NCI-H2227 (cell line): ENCODE results near the gene MAST1.

Experiments
- DNase-seq: peaks from one replicate; lab custom pipeline; 2025; ENCODE audit not compliant: unreplicated experiment; lab: John Stamatoyannopoulos, UW

The MAST1 gene

DNA sequence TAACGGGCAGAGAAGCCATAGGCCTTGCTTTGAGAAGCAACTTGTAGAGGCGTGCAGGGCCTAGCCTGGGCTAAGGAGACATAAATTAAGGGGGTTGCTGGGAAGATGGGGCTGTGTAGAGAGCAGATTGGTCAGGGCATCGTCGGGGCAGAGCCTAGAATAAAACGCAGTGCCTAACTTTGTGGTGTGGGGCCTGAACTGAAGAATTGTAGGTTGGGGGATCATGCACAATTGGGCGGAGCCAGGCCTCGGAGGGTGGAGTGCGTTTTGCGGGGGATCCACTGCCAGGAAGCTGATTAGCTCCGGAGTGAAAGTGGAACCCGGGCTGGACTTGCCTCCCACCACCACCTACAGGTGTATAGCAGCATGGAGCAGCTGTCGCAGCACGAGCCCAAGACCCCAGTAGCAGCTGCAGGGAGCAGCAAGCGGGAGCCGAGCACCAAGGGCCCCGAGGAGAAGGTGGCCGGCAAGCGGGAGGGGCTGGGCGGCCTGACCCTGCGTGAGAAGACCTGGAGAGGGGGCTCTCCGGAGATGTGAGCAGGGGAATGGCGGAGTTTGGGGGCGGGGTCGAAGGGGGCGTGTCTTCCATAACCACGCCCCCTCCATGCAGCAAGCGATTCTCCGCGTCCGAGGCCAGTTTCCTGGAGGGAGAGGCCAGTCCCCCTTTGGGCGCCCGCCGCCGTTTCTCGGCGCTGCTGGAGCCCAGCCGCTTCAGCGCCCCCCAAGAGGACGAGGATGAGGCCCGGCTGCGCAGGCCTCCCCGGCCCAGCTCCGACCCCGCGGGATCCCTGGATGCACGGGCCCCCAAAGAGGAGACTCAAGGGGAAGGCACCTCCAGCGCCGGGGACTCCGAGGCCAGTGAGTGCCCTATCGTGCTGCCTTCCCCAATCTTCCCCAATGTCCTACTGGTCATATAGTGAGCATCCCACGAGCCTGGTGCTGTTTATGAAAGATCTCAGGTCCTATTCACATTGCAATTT is 29.1 kb downstream of the MAST1 start:
- DNase-seq, result no peak

DNA sequence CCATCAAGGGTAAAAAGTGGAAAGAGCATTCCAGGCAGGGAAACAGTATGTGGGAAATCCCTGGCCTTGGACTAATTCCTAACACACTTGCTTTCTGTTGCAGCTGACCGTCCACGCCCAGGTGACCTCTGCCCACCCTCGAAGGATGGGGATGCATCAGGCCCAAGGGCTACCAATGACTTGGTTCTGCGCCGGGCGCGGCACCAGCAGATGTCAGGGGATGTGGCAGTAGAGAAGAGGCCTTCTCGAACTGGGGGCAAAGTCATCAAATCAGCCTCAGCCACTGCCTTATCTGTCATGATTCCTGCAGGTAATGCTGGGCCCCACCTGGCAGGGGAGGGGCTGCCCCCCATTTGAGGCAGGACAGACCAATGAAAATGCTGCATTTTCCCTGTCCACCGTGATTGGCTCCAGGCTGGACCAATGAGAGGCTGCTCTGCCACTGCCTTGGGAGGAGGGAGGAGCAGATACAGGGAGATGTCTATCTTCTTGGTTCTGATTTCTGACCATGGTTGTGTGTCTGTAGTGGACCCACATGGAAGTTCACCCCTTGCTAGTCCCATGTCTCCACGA is 30.3 kb downstream of the MAST1 start:
- DNase-seq, result no peak

DNA sequence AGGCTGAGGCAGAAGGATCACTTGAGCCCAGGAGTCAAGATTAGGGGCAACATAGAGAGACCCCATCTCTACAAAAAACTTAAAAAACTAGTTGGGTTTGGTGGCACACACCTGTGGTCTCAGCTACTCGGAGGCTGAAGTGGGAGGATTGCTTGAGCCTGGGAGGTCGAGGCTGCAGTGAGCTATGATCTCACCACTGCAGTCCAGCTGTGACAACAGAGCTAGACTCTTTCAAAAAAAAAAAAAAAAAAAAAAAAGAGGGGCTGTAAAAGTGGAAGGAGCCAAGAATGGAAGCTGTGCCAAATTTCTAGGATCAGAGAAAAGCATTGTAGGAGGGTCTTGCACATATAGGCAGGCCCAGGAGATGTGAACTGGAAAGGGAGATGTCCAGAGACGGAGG is 33.4 kb downstream of the MAST1 start:
- no peak for DNase-seq

DNA sequence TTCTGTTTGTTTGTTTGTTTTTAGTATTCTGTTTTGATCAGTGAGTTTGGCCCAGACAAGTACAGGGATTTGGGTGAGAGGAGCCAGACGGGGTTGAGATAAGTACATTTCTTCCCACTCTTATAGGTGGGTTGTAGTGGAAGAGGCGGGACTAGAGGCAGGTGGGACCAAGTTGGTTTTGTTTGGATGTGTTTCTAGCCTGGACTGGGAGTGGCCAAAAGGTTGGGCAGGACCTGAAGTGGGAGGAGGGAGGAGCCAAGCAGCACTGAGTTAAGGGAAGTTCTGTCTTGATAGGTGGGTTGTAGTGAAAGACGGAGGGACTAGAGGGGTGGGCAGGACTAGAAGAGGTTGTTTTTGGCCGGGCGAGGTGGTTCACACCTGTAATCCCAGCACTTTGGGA is 33.9 kb downstream of the MAST1 start:
- no peak for DNase-seq

DNA sequence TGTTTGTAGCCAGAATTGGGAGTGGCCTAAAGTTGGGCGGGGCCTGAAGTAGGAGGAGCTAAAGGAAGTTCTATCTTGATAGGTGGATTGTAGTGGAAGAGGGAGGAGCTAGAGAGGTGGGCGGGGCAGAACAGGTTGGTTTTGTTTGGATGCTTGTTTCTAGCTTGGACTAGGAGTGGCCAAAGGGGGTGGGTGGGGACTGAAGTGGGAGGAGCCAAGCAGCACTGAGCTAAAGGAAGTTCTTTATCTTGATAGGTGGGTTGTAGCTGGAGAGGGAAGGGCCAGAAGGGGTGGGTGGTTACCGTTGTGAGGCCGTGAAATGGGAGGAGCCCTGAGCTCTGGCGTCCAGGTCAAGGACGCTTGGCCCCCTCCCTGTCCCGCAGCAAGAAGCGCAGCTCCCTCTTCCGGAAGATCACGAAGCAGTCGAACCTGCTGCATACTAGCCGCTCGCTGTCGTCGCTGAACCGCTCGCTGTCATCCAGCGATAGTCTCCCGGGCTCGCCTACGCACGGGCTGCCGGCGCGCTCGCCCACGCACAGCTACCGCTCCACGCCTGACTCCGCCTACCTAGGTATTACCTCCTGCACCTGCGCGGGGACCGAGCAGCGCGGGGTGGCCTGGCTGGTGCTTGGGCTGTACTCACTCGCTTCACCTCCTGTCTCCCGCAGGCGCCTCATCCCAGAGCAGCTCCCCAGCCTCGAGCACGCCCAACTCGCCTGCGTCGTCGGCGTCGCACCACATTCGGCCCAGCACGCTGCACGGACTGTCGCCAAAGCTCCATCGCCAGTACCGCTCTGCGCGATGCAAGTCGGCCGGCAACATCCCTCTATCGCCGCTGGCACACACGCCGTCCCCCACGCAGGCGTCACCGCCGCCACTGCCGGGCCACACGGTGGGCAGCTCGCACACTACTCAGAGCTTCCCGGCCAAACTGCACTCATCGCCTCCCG is 34.9 kb downstream of the MAST1 start:
- peak; percentile 33 for DNase-seq

DNA sequence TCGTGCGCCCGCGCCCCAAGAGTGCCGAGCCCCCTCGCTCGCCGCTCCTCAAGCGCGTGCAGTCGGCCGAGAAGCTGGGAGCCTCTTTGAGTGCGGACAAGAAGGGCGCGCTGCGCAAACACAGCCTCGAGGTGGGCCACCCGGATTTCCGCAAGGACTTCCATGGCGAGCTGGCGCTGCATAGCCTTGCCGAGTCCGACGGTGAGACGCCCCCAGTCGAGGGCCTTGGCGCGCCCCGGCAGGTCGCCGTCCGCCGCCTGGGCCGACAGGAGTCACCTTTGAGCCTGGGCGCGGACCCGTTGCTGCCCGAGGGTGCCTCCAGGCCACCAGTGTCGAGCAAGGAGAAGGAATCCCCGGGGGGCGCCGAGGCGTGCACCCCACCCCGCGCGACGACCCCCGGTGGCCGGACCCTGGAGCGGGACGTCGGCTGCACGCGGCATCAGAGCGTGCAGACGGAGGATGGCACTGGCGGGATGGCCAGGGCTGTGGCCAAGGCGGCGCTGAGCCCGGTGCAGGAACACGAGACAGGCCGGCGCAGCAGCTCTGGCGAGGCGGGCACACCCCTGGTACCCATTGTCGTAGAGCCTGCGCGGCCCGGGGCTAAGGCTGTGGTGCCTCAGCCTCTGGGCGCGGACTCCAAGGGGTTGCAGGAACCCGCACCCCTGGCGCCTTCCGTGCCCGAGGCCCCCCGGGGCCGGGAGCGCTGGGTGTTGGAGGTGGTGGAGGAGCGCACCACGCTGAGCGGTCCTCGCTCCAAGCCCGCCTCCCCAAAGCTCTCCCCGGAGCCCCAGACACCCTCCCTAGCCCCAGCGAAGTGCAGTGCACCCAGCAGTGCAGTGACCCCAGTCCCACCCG is 35.8 kb downstream of the MAST1 start:
- no peak for DNase-seq

DNA sequence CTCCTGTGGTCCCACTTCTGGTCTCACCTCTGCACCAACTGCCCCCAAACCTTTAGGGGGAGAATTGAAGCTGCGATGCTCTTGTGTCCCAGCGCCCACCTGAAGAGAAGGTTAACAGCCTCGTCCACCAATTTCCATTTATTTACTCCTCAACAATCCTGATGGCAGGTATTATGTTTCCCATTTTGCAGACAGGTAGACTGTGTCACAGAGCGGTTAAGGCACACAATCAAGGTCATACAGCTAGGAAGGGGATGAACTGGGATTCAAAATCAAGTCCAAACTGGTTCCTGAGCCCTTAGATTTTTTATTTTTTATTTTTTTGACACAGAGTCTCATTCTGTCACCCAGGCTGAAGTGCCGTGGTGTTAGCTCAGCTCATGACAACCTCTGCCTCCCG is 36.8 kb downstream of the MAST1 start:
- no peak for DNase-seq

DNA sequence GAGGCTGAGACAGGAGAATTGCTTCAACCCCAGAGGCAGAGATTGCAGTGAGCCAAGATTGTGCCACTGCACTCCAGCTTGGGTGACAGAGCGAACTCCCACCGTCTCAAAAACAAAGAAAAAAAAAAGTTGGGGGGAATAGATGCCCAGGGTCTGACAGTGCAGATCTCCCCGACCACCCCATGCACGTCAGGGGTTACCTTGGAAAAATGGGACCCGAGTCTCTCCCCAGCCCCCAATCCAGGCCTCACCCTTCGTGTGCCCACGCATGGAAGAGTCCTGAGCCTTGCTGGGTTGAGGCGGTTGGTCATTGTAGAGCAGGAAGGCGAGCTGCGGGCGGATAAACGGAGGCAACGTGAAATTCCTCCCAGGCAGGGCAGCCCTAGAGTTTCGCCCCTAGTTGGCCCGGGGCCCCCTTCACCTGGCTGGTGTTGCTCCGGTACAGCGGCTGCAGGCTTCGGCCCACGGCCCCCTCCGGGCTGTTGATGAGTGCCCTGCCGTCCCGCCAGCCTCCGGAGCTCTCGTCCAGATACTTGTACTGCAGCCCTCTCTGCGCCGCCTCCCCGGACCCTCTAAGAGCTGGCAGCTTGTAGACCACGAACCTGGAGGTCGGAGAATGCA is 42.3 kb downstream of the MAST1 start:
- peak; percentile 43 for DNase-seq

DNA sequence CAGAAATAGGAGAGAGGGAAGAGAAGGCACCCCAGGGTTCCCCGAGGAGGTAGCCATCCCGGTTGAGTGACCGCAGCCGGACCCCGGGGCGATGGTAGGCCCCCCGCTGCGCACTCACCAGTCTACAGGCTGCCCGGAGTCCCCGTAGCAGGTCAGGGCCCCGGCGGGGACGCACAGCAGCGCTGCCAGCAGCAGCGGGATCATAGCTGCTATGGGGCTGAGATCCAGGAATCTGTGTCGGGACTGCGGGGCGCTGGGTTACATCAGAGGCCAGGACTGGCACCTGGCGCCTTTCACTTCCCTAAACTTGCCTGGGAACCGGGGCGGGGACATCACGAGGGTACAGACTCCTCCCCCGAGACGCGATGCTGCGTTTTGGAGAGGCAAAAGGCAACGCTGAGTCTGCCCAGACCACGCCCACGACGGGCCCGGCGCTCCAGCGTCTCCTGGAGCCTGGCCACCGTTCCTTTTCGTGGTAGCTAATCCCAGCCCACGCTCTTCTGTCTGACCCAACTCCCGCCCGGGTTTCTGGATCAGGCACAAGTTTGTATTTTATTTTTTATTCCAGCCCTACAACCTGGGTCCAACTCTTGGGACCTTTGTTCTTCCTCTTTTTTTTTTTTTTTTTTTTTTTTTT is 43.0 kb downstream of the MAST1 start, which contains the start of gene DNASE2:
TSS of gene DNASE2 (minus strand) at position 278 of the 637 bp plus-strand sequence. CDS start at position 204, 74 bp downstream.
- peak; percentile 90 for DNase-seq

DNA sequence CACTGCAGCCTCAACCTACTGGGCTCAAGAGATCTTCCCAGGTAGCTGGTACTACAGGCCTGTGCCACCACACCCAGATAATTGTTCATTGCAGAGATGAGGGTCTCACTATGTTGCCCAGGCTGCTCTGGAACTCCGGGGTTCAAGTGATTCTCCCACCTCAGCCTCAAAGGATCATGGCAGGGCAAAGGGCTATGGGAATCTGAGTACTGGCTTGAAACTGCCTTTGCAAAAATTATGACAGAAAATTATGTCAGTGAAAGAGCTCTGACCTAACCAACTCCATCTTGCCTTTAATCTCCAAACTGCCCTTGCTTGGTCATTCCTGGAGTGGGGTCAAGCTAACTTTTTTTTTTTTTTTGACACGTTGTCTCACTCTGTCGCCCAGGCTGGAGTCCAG is 44.3 kb downstream of the MAST1 start:
- no peak for DNase-seq

DNA sequence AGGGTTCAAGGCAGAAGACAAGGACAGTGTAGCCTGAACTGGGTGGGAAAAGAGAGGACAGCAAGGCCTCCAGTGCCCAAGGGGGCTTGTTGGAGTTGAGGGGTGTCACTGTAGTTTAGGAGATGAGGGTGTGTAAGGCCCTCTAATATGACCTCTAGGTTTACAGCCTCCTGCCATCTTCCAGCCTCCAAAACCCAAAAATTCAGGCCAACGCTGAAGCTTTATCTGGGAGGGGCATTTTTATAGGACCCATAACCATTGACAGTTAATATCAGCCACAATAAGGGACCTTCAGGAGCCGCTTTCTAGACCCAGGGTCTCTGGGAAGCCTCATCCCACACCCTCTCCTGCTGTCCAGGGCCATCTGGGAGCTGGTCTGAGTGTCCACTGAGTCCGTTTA is 45.9 kb downstream of the MAST1 start:
- DNase-seq, result no peak

DNA sequence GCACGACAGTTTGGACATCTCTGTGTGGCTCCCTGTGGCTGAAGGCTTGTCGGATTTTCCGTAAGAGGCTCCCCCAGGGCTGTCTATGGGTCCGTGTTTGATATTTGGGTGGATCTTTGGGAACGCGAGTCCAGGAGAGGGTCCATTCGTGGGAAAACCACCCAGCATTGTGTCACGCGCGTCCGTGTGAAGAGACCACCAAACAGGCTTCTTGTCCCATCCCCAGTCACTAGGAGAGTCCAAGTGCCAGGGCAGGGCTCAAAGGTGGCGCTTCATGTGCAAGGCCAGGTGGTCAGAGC is 46.3 kb downstream of the MAST1 start:
- no peak for DNase-seq

DNA sequence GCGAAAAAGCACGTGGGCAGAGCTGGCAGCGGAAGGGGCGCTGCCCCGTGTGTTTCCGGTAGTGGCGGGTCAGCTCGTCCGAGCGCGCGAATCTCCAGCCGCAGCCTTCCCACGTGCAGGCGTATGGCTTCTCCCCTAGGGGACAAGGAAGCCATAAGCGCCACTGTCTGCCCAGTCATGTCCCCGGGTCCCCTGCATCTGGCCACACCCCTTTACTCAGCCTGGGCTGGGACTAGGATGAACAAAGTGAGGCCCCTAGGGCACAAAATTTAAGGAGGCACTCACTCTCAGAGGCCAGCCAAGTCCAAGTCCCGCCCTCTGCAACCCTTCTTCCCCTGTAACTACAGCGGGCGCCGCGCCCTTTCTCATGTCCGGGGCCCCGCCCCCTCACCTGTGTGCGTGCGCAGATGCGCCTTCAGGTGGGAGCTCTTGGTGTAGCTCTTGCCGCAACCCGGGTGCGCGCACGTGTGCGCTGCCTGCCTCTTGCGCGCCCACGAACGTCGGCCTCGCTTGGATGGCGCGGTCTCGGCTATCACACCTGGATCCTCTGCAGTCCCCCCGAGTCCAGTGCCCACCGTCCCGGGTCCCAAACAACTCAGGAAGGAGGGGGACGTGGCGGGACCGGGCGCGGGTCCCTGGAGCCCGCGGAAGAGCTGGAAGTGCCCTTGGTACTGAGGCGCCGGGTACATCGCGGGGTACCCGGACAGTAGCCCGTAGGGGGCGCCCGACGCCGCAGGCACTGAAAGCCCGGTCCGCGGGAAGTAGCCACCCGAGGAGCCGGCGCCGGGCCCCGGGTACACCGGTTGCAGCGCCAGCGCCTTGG is 46.8 kb downstream of the MAST1 start:
- DNase-seq, result peak; percentile 74

DNA sequence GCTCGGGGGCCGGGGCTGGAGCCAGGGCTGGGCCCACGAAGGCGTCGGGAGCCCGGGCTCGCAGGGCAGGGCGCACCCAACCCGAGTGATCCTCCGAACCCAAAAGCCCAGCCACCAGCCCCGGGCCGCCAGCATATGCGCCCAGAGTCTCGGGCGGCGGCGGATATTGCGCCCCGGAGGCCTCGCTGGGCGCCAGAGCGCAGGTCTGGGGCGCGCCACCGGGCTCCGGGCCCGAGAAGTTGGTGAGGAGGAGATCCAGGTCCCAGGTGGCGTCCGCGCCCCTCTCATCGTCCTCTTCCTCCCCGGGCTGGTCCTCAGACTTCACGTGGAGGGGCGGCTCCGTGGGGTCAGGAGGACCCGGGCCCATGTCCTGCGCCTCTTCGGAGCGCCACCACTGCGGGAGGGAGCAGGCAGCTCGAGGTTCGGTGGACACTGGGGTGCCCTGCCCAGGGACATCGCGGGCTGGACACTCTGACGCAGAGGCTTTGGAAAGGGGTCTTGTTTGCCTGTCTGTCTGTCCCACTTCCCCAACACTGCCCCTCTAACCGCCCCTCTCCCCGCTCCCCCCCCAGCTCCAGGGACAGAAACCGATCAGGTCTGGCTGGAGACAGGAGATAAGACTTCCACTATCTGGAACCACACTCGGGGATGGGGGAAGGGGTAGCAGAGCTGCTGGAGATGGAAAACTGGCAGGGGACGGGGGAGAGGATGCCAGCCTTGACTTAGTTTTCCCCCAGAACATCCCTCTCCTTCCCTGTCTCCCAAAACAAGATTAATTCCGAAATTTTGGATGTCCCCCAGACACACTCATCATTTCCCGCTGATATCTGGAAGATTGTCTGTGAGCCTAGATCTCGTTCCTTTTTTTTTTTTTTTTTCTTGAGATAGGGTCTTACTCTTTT is 47.7 kb downstream of the MAST1 start:
- DNase-seq, result no peak

DNA sequence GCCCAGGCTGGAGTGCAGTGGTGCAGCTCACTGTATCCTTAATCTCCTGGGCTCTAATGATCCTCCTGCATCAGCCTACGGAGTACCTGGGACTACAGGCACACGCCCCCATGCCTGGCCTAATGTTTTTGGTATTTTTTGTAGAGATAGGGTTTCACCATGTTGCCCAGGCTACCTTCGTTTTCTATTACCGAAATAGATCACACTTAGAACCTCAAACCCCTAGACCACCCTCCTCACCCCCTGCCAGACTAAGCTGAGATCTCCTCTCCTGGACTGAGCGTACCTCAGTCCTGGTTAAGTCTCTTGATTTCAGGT is 48.3 kb downstream of the MAST1 start:
- DNase-seq, result no peak

DNA sequence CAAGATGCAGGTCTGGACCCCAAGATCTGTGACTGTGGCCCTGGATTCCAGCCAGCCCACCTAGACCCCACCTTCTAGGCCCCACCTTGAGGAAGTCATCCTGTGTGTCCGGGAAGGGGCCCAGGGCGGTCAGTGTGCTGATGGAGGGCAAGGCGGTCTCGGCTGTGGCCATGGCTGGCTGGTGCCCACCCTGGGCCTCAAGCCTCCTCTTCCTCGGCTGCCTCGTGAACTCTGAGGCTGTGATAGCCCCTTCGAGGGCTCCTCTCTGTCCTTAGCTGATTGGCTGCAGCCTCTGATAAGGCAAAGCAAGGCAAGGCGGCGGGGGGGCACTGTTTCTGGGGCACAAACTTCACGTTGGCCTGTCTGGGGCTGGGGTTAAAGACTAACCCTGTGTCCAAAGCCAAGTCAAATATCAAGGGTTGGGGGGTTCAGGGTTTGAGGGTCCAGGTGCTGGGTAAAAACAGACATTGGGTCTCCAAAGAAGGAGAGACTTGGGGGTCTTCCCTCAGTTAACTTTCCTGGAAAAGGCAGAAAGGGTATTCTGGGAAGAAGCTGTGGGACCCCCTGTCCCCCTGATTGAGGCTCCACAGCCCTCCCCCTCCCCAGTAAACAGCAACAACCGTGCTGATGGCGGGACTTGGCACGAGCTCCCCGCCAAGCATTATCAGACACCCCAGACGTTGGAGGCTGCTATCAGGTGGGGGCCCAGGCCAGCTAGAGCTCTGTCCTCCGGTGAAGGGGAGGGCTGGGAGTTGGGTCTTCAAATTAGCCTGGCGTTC is 48.8 kb downstream of the MAST1 start, which contains the start of gene KLF1:
TSS of gene KLF1 (minus strand) at position 233 of the 779 bp plus-strand sequence. CDS start at position 172, 61 bp downstream.
- DNase-seq, result no peak

DNA sequence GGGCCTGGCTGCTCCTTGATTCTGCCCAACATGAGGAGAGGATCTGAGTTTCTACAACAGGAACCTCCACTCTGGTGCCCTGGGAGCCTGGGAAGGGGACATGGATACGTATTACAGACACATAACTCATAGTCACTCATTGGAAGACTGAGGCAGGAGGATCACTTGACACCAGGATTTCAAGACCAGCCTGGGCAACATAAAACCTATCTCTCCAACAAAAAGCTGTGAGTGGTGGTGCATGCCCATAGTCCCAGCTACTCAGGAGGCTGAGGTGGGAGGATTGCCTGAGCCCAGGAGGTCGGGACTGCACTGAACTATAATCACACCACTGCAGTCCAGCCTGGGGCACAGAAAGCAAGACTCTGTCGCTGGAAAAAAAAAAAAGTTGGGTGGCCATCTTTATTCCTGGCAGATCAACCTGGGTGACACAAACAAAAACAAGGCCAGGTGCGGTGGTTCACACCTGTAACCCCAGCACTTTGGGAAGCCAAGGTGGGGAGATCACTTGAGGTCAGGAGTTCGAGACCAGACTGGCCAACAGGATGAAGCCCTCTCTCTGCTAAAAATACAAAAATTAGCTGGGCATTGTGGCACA is 49.8 kb downstream of the MAST1 start:
- no peak for DNase-seq
